ENCODE data around the gene ATF6B. TPM values are rescaled to one million over a fixed set of nuclear protein-coding genes. Genes with fewer than 3 reads are reported as not detected.

ATF6B gene
- total RNA-seq, 4 donors from 2014 or later = 27.6 to 64.0 (median 30.9) TPM

GRCh38 chr6:32087574-32088486 is 40.2 kb downstream of the ATF6B start:
- TF ChIP-seq, protein P1, sequence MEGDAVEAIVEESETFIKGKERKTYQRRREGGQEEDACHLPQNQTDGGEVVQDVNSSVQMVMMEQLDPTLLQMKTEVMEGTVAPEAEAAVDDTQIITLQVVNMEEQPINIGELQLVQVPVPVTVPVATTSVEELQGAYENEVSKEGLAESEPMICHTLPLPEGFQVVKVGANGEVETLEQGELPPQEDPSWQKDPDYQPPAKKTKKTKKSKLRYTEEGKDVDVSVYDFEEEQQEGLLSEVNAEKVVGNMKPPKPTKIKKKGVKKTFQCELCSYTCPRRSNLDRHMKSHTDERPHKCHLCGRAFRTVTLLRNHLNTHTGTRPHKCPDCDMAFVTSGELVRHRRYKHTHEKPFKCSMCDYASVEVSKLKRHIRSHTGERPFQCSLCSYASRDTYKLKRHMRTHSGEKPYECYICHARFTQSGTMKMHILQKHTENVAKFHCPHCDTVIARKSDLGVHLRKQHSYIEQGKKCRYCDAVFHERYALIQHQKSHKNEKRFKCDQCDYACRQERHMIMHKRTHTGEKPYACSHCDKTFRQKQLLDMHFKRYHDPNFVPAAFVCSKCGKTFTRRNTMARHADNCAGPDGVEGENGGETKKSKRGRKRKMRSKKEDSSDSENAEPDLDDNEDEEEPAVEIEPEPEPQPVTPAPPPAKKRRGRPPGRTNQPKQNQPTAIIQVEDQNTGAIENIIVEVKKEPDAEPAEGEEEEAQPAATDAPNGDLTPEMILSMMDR (IDR thresholded peaks at IDR 0.05; ENCODE audit: low read depth) = no peak

DNA sequence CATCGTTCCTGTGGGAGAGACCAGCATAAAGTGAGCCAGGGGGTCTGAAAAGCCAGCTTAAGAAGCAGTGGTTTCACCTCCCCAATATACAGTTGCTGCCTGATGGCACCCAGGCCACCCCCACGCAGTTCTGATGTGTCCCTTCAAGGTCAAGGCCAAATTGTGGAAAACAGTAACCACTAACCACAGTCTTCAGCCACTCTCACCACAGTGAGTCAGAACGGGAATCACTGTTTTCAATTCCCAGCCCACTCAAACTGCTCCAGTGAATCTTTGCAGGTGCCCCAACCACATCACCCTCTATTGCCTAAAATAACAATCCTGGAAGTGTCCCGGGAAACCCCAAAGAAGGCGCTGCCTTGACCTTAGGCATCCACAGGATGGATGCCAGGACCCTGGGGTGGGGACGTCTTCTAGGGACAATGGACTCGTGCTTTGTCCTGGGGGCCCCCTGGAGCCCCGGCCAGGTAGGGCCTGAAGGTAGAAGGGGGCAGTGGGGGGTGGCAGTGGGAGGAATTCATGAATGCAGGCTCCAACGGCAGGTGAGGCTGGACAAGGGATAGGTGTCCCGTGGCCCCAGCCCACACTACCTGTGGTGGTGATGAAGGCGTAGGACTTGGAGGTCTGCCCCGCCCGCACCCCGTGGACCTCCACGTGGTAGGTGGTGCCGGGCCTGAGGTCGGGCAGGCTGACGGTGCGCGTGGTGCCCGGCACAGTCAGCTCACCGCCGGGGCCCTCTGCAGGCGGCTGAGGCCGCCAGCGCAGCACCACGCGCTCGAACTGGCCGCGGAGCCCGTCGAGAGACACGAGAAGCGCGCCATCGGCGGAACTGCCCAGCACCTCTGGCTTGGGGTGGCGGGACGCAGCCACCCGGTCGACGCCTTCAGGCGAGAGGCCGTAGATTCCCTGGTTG is 41.1 kb downstream of the ATF6B start:
- TF ChIP-seq, protein P1 (IDR thresholded peaks at IDR 0.05; ENCODE audit: low read depth) = no peak

GRCh38 chr6:32085759-32086459 is 42.1 kb downstream of the ATF6B start:
- TF ChIP-seq, protein P1 (IDR thresholded peaks at IDR 0.05; ENCODE audit: low read depth) = no peak

- TF ChIP-seq, protein P1 (IDR thresholded peaks at IDR 0.05; ENCODE audit: low read depth) = no peak
These were observed 43.3 kb downstream of the ATF6B start for GRCh38 chr6:32084780-32085179.

DNA sequence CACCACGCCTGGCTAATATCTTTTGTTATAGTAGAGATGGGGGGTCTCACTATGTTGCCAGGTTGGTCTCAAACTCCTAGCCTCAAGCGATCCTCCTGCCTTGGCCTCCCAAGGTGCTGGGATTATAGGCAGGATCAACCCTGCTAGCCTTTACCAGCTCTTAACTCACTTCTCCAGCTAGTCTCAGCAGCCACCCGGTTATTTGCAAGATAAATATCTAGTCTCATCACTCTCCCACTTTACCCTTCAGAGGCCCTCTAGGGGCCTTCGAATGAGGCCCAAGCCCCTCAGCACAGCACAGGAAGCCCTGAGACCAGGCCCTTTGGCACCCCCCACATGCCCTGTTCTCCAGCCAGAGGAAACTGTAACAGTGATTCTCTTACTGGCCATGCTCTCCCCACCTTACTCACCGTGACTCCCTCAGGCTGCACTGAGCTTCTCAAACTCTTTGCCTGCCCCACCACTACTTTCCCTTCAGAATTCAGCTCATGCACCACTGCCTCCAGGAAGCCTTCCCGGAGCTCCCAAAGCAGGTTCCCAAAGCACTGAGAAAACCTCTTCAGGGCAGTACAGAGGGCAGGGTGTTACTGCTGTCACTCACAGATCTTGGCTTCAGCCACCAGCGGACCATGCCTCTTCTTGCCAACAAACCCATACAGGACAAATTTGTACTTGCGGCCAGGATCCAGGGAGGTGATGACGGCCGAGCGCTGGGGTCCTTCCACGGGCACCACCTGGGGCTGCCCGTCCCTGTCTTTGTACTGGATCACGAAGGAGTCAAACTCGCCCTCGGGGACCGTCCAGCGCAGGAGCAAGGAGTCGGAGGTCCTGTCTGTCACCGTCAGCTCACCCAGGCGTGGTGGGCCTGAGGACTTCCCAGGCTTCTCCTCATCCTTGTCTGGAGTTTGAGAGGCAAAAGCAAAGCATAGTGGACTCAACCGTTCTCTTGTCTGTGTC is 44.0 kb downstream of the ATF6B start:
- TF ChIP-seq, protein P1 (IDR thresholded peaks at IDR 0.05; ENCODE audit: low read depth) = no peak

- TF ChIP-seq, protein P1 (IDR thresholded peaks at IDR 0.05; ENCODE audit: low read depth) = no peak
These were observed 45.1 kb downstream of the ATF6B start for GRCh38 chr6:32082935-32083334.
